Measurements from ENCODE around the gene RNASE8. TPM values are rescaled to one million over a fixed set of nuclear protein-coding genes. Genes with fewer than 3 reads are reported as not detected.
"Not testable (repeated sequence)": the region's sequence is repeated elsewhere in the genome, so short reads cannot be mapped to it uniquely, and the experiment has no call there.

RNASE8 gene
- total RNA-seq: not detected
- polyA plus RNA-seq (2013, experiment 1 of 2): not detected
- not detected for polyA plus RNA-seq (2013, experiment 2 of 2)
- long read RNA-seq, experiment 1: 0 reads
- long read RNA-seq, experiment 2: 0 reads
- long read RNA-seq, experiment 3: 0 reads
- long read RNA-seq, experiment 4: 0 reads

- Mint-ChIP-seq H3K9me3 (no peaks in the 10 kb centered on the region), H3K4me1 (peaks cover 22% of the 10 kb centered on the region), H3K27me3 (ENCODE audit: insufficient read depth) (no peaks in the 10 kb centered on the region), H3K4me3 (no peak within 1 kb of the TSS), H3K36me3 (ENCODE audit: low read depth) (no peaks in the 10 kb centered on the region), H3K27ac (no peak within 1 kb of the TSS)
- H3K36me3 ChIP-seq (ENCODE audit: control insufficient read depth, insufficient read depth, low read length): no peaks in the 10 kb centered on the region
- WGBS, 2 experiments (ENCODE audit: insufficient coverage in 1 of 2, insufficient read length in 1 of 2): 78 to 90% methylated on average over 6 to 8 of the region's 8 CpGs
- no peaks in the 10 kb centered on the region for H3K9me3 ChIP-seq (ENCODE audit: control insufficient read depth, low read length)
- H3K4me1 ChIP-seq (ENCODE audit: control insufficient read depth, insufficient read depth, low read length): peaks cover 2% of the 10 kb centered on the region
- DNase-seq: no peak
- no peak within 1 kb of the TSS for H3K4me3 ChIP-seq (ENCODE audit: low read length)
- no peaks in the 10 kb centered on the region for H3K27me3 ChIP-seq (ENCODE audit: control insufficient read depth, insufficient read depth, low read length, poor library complexity, severe bottlenecking)
- H3K27ac ChIP-seq (ENCODE audit: low read depth, low read length): no peak within 1 kb of the TSS
- no peak within 1 kb of the TSS for H3K9ac ChIP-seq (ENCODE audit: extremely low read depth, low read length, poor library complexity, severe bottlenecking)
- TF ChIP-seq, protein P1, sequence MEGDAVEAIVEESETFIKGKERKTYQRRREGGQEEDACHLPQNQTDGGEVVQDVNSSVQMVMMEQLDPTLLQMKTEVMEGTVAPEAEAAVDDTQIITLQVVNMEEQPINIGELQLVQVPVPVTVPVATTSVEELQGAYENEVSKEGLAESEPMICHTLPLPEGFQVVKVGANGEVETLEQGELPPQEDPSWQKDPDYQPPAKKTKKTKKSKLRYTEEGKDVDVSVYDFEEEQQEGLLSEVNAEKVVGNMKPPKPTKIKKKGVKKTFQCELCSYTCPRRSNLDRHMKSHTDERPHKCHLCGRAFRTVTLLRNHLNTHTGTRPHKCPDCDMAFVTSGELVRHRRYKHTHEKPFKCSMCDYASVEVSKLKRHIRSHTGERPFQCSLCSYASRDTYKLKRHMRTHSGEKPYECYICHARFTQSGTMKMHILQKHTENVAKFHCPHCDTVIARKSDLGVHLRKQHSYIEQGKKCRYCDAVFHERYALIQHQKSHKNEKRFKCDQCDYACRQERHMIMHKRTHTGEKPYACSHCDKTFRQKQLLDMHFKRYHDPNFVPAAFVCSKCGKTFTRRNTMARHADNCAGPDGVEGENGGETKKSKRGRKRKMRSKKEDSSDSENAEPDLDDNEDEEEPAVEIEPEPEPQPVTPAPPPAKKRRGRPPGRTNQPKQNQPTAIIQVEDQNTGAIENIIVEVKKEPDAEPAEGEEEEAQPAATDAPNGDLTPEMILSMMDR (conservative IDR thresholded peaks at IDR 0.05): no peak
Measured at GRCh38 chr14:21057803-21058675, at the start of gene RNASE8. TSS of gene RNASE8 (plus strand) at chr14:21057822. CDS start at chr14:21057893, 71 bp downstream.

- H3K9me3 Mint-ChIP-seq; DNase-seq; H3K27ac Mint-ChIP-seq; H3K36me3 ChIP-seq (ENCODE audit: control insufficient read depth, insufficient read depth, low read length); H3K4me1 ChIP-seq (ENCODE audit: control insufficient read depth, insufficient read depth, low read length); H3K9ac ChIP-seq (ENCODE audit: extremely low read depth, low read length, poor library complexity, severe bottlenecking); H3K9me3 ChIP-seq (ENCODE audit: control insufficient read depth, low read length); H3K27ac ChIP-seq (ENCODE audit: low read depth, low read length); H3K36me3 Mint-ChIP-seq (ENCODE audit: low read depth); H3K4me3 ChIP-seq (ENCODE audit: low read length); H3K4me3 Mint-ChIP-seq: not testable (repeated sequence)
- 71 to 78% methylated on average over 1 to 3 of the region's 3 CpGs for WGBS, 2 experiments (ENCODE audit: insufficient coverage in 1 of 2, insufficient read length in 1 of 2)
- H3K4me1 Mint-ChIP-seq: peaks cover 11% of the 10 kb centered on the region
- H3K27me3 ChIP-seq (ENCODE audit: control insufficient read depth, insufficient read depth, low read length, poor library complexity, severe bottlenecking): peaks cover 13% of the 10 kb centered on the region
- H3K27me3 Mint-ChIP-seq (ENCODE audit: insufficient read depth): peaks cover 21% of the 10 kb centered on the region
Measured at GRCh38 chr14:21009721-21010120, 47.9 kb upstream of the RNASE8 start.

- H3K4me3 ChIP-seq (ENCODE audit: low read length): no peak overlapping the region
- no peak overlapping the region for H3K27ac ChIP-seq (ENCODE audit: low read depth, low read length)
- no peaks in the 10 kb centered on the region for H3K36me3 ChIP-seq (ENCODE audit: control insufficient read depth, insufficient read depth, low read length)
- H3K9me3 Mint-ChIP-seq: no peaks in the 10 kb centered on the region
- DNase-seq: no peak
- no peak overlapping the region for H3K4me3 Mint-ChIP-seq
- peaks cover 21% of the 10 kb centered on the region for H3K27me3 Mint-ChIP-seq (ENCODE audit: insufficient read depth)
- H3K36me3 Mint-ChIP-seq (ENCODE audit: low read depth): no peaks in the 10 kb centered on the region
- WGBS, 2 experiments (ENCODE audit: insufficient coverage in 1 of 2, insufficient read length in 1 of 2): 67 to 89% methylated on average over 1 of the region's 1 CpG
- peaks cover 14% of the 10 kb centered on the region for H3K4me1 Mint-ChIP-seq
- TF ChIP-seq, protein P1 (conservative IDR thresholded peaks at IDR 0.05): no peak
- H3K9me3 ChIP-seq (ENCODE audit: control insufficient read depth, low read length): no peaks in the 10 kb centered on the region
- peaks cover 13% of the 10 kb centered on the region for H3K27me3 ChIP-seq (ENCODE audit: control insufficient read depth, insufficient read depth, low read length, poor library complexity, severe bottlenecking)
- H3K4me1 ChIP-seq (ENCODE audit: control insufficient read depth, insufficient read depth, low read length): no peaks in the 10 kb centered on the region
- no peak overlapping the region for H3K9ac ChIP-seq (ENCODE audit: extremely low read depth, low read length, poor library complexity, severe bottlenecking)
- H3K27ac Mint-ChIP-seq: no peak overlapping the region
Measured at GRCh38 chr14:21011136-21011535, 46.5 kb upstream of the RNASE8 start.

Data from endodermal cell (in vitro differentiated cells).